D721Med (cell line): Measurements from ENCODE around the gene IQSEC1.

Experiments used
- DNase-seq: peaks from one replicate; pipeline ENCODE4 v3.0.0; 2011; ENCODE audit warnings: low spot score; ENCODE audit not compliant: insufficient read length
- FAIRE-seq: peaks from 2 replicates; lab custom pipeline; 2011; peaks lifted over from hg19 to GRCh38; lab: Jason Lieb, UNC
- CTCF ChIP-seq: IDR thresholded peaks from 2 replicates; pipeline ENCODE4 v1.5.1; 2012; ENCODE audit warnings: mild to moderate bottlenecking, control low read depth; ENCODE audit not compliant: insufficient read depth; ENCODE audit errors: missing control alignments

IQSEC1 gene

GRCh38 chr3:13002398-13003124 is 70.7 kb downstream of the IQSEC1 start:
- no peak for FAIRE-seq
- TF ChIP-seq CTCF, result no peak
- no peak for DNase-seq

GRCh38 chr3:12999147-13000140 is 73.8 kb downstream of the IQSEC1 start:
- TF ChIP-seq CTCF, result no peak
- no peak for FAIRE-seq
- DNase-seq, result no peak

- TF ChIP-seq CTCF, result no peak
- no peak for DNase-seq
- FAIRE-seq, result no peak
Measured at GRCh38 chr3:12998648-12999047, 74.6 kb downstream of the IQSEC1 start.

GRCh38 chr3:12997387-12997786 is 75.8 kb downstream of the IQSEC1 start:
- DNase-seq, result no peak
- FAIRE-seq, result no peak
- no peak for TF ChIP-seq CTCF

- FAIRE-seq, result no peak
- no peak for TF ChIP-seq CTCF
- DNase-seq, result no peak
Measured at GRCh38 chr3:12996181-12996506, 77.1 kb downstream of the IQSEC1 start.

GRCh38 chr3:12995389-12996180 is 77.6 kb downstream of the IQSEC1 start:
- TF ChIP-seq CTCF, result no peak
- FAIRE-seq, result no peak
- DNase-seq, result no peak
